GM21515 (cell line): Measurements from ENCODE around the gene ATG13.

Experiments
- ATAC-seq: cut with Tn5 transposase; IDR thresholded peaks from one replicate; pipeline ENCODE4 v1.9.1; 2021; ENCODE audit not compliant: unreplicated experiment

ATG13 gene

DNA sequence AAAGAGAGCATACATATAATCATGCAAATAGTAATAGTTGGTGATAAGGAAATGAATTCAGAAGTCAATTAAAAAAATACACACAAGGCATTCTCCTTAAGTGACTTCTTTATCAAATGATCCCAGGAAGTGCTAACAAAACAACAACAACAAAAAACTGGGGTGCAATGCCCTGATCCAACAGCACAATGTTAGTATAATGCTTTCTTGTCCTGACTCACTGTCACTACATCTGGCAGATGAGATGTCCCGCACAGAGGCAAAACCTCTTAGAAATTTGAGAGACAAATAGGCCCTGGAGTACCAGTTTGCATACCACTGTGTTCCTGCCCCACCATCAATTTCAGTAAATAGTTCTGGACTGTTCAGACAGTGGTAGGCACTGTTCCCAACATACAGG, 12.6 kb upstream of the ATG13 start:
- no peak for ATAC-seq

GRCh38 chr11:46607516-46607915, 9.8 kb upstream of the ATG13 start:
- no peak for ATAC-seq

- ATAC-seq: no peak
These were observed 8.0 kb upstream of the ATG13 start for GRCh38 chr11:46609386-46609785.

DNA sequence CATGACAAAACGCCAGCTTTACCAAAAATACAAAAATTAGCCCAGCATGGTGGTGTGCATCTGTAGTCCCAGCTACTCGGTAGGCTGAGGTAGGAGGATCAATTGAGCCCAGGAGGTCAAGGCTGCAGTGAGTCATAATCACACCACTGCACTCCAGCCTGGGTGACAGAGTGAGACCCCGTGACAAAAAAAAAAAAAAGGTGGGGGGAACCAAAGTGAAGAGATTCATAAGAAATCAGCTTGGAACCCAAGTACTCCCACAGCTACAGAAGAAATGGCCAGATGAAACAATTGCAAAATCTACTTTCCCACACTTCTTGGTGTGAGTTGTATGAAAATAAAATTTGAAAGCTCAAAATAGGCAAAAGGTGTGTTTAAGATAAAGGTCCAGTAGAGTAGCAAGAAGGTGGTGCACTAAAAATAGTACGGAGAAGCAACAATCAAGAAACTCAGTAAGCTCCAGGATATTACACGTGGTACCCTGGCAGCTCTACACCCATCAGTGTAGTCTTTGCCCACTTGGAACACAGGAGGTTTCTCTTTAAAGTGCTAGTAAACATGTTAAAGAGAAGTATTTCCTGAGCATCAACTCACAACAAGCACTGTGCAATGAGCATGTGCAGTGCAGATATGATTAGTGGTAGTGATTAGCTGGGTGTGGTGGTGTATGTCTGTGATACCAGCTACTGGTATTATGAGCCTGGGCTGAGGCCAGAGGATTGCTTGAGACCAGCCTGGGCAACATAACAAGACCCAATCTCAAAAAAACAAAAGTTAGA, 5.6 kb upstream of the ATG13 start:
- no peak for ATAC-seq

DNA sequence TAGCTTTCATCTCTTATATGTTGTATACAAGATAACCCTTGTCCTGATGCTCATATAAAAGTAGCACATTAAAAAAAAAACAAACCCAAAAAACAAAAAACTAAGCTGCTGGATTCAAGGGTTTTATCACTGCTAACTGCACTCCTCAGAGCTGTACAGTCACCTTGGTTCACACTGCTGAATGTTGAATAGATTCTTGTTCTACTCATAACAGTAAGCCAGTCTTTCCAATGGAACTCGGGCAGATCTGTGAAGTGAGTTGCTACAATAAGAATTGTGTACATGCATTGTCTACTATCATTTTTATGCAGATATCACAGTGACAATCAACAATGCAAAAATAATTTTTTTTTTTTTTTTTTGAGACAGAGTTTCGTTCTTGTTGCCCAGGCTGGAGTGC, 5.0 kb upstream of the ATG13 start:
- ATAC-seq: no peak

DNA sequence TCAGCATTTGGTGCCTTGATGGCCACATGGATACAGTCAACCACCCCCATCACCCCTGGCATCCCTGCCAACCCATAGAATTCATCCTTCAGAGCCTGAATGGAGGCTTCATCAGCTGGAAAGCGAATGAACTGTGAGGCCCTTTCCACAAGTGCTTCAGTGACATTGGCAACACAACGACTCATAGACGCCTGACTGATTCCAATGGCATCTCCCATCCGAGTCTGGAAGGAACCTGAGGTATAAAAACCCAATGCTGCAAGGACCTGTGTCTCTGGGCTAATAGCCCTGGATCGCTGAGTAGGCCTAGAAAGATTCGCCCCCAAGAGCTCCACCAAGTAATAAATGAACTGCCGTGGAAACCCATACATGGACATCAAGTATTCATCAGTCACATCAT, 1.6 kb upstream of the ATG13 start:
- no peak for ATAC-seq

- ATAC-seq: no peak
These were observed 711 bp upstream of the ATG13 start for GRCh38 chr11:46616551-46617133.

GRCh38 chr11:46617972-46618314, 590 bp downstream of the ATG13 start:
- ATAC-seq: peak; percentile 2

GRCh38 chr11:46618837-46619236, 1.5 kb downstream of the ATG13 start:
- ATAC-seq: no peak

DNA sequence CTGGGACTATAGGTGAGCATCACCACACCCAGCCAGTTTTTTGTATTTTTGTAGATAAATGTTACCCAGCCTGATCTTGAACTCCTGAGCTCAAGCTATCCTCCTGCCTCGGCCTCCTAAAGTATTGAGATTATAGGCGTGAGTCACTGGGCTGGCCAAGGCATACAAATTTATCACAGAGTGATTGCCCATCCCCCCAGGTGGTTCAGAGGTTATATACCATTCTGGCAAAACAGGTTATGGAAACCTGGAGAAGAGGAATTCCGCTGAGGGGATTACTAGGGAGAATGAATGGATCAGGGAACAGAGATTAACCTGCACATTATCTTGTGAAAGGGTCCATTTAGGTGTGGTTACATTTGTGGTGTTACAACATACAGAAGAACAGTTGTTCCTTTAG, 8.1 kb downstream of the ATG13 start:
- no peak for ATAC-seq

GRCh38 chr11:46628961-46629360, 11.6 kb downstream of the ATG13 start:
- no peak for ATAC-seq

GRCh38 chr11:46630237-46630636, 12.9 kb downstream of the ATG13 start:
- no peak for ATAC-seq

GRCh38 chr11:46631676-46632075, 14.3 kb downstream of the ATG13 start:
- no peak for ATAC-seq

DNA sequence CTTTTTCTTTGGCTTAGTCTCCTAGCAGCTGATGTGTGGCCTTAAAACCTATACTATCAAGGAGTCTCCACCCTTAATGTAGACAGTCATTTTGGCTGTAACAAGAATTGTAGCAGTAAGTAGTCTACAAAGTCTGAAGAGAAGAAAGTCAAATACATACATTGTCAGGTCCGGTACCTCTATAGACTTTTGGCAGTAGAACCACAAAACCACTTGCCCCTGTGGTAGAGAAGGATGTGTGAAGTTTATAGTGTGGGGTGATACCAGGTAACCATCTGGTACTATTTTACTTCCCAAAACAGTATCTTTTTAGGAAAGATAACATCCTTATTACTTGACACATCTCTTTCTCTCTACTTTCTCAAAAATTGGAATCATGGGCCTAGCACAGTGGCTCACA, 15.1 kb downstream of the ATG13 start:
- no peak for ATAC-seq

GRCh38 chr11:46633291-46634217, 16.2 kb downstream of the ATG13 start:
- ATAC-seq: no peak

GRCh38 chr11:46635557-46636139, 18.3 kb downstream of the ATG13 start:
- no peak for ATAC-seq

DNA sequence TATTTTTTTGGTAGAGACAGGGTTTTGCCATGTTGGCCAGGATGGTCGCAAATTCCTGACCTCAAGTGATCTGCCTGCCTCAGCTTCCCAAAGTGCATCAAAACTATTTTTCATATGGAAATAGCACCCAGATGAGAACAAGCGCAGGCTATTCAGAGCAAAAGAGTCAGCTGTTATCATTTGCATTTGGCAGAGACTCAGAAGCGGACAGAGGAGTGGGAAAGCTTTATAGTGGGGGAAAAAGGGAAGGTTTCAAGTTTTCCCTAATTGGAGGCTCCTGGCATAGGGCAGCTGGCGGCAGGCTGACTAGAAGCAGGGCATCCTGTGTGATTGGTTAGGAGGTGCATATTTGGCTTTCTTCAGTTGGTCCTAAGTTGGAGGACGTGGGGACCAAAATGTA, 20.2 kb downstream of the ATG13 start:
- no peak for ATAC-seq

GRCh38 chr11:46639197-46639839, 22.0 kb downstream of the ATG13 start:
- ATAC-seq: no peak

DNA sequence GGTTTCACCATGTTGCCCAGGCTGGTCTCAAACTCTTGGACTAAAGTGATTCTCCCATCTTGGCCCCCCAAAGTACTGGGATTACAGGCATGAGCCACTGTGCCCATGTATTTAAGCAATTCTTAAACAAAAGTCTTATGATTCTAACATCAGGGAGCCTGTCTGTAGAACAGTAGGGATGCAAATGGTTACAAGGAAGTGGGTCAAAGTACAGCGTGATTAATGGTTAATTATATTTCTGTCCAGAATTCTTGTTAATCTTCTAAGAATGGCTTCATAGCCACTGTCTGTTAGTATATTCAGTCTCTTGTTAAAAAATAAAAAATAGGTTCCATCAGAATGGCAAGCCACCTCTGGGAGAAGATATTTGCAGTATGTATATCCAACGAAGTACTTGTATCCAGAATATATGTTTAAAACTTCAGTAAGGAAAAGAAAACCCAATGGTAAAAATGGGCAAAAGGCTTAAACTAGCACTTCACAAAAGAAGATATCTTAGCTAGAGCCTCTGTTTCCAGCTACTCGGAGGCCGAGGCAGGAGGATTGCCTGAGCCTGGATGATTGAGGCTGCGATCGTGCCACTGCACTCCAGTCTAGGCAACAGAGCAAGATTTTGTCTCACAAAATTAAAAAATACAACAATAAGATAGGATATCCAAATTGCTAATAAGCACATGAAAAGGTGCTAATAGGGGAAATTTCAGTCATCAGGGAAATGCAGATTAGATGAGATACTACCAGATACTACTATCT, 22.9 kb downstream of the ATG13 start:
- no peak for ATAC-seq

- ATAC-seq: no peak
These were observed 24.3 kb downstream of the ATG13 start for GRCh38 chr11:46641639-46642038.
